NCI-H526 (cell line): Measurements from ENCODE around the gene CUX1.
"Not testable (repeated sequence)": the region's sequence is repeated elsewhere in the genome, so short reads cannot be mapped to it uniquely, and the experiment has no call there.

Source experiments
- DNase-seq, 2 experiments: peaks; one replicate each; lab custom pipeline; 2025; lab: John Stamatoyannopoulos, UW

Gene CUX1

GRCh38 chr7:101985057-101985902, 167.9 kb downstream of the CUX1 start:
- no peak for DNase-seq

DNA sequence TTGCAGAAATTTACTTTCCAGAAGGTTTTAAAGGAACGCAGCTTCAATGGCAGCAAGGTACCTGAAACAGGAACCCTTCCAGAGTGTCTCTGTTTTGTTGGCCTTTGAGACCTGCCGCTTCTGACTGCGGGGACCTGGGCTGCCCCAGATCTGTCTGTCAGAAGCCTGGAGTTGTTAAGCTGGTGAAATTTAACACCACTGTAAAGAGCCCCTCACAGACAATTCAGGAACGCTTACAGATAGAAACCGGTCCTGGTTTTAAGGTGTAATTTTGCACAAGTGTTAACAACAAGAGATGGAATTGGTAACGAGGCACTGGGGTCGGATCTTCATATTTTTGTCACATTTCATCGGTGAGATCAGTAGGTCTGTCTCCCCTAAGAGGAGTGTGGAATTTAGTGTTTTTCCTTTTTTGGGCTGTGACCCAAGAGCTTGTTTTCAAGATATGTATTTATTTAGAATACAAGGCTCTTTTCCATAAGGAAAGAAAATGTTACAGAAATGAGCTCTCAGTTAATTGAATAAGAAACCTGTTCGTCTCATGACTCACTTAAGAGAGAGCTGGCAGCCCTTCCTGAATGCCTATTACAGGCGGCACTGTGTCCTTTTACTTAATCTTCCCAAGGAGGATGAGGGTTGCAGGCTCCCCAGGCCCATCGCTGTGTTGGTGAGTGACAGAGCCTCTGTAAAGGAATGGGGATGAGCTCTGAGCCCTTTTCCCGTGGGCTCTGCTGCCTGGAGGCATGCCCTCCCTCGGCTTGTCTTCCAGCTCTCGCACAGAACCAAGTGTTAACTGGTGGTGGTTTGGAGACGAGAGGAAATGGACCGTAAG, 168.7 kb downstream of the CUX1 start:
- DNase-seq = no peak

DNA sequence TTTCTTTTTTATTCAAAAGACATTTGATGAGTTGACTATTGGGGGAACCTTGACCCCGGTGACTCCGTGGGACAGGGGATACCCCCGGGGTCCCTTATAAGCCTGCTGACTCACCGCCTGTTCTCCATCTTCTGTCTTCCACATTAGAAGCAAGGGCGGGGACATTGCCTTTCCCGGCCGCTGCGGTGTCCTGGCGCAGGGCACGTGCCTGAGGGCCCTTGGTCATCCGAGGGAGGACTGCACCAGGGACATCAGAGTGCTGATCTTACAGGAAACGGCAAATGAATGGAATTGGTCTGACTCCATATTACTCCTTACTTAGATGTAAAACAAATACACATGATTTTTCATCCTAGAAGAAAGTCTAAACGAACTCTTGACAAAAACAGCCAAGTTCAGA, 170.1 kb downstream of the CUX1 start:
- DNase-seq = no peak

GRCh38 chr7:101988060-101988459, 170.6 kb downstream of the CUX1 start:
- not testable (repeated sequence) for DNase-seq

GRCh38 chr7:101988513-101988912, 171.1 kb downstream of the CUX1 start:
- DNase-seq = no peak

- no peak for DNase-seq
Measured at GRCh38 chr7:101989101-101989500, 171.7 kb downstream of the CUX1 start.

- DNase-seq = no peak
Measured at GRCh38 chr7:101990811-101991418, 173.5 kb downstream of the CUX1 start.

DNA sequence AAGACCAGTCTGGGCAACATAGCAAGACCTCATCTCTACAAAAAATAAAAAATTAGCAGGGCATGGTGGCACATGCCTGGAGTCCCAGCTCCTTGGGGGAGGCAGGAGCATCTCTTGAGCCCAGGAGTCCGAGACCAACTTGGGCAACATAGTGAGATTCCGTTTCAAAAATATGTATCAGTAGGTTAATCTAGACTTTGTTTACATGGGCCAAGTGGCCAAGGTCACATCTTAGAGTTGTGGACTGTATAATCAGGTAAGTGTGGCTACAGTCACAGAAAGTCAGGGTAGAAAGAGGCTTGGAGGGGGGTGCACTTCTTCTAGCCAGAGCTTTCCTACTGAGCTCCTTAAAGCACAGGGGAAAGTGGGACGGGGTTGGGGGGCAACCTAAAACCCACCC, 174.4 kb downstream of the CUX1 start:
- DNase-seq = no peak

GRCh38 chr7:101993311-101993710, 175.9 kb downstream of the CUX1 start:
- DNase-seq = no peak

- no peak for DNase-seq
Measured at GRCh38 chr7:101995121-101995520, 177.7 kb downstream of the CUX1 start.

- DNase-seq = peak in 1 of 2 experiments; percentile 20
Measured at GRCh38 chr7:101996131-101996691, 178.8 kb downstream of the CUX1 start.

DNA sequence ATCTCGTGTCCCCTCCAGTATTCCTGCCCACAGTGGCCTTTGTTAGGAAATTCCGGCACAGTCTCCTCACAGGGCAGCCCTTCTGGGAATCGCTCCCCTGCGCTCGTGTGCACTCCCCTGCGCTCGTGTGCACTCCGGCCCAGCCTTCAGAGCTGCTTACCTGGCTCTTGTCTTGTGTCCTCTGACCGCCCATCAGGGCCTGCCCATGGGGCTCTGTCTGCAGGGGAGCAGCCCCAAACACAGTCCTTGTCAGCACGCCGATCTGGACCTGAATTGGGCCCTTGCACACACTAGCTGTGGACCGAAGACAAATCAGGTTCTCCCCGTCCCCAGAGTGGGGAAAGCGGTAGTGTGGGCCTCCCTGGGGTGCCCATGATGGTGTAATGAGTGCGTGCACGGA, 179.4 kb downstream of the CUX1 start:
- DNase-seq = no peak

- DNase-seq = no peak
Measured at GRCh38 chr7:101998029-101998905, 180.8 kb downstream of the CUX1 start.

DNA sequence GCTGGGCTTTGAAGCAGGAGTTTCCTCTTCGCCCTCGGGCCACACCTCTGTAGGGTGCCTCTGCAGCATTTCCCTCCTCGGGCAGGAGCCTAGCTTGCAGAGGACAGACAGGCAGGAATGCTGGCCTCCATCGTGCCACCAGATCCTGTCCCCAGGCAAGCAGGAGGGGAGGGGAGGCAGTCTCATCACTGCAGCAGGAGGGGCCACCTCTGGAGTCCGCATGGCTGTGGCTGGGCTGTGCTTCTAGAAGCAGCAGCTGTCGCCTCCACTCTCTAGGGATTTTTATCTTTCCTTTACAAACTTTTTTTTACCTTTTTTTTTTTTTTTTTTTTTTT, 181.4 kb downstream of the CUX1 start:
- no peak for DNase-seq

DNA sequence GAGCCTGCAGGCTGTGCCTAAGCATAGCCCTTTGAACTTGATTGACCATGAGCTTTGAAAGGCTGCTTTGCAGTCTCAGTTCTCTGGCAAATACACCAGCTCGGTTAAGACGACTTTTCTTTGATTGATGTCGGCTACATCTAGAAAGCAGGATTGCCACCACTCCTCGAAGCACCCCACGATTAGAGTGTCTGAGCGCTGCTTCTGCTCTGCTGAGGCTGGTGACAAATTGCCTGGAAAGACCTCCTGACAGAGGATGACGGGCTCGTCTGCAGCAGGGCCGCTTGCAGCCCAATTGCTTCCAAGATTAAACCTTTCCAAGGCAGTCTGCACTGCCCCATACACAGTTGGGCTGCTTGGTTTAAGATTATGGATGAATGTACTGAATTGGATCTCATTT, 182.0 kb downstream of the CUX1 start:
- DNase-seq = no peak

- no peak for DNase-seq
Measured at GRCh38 chr7:102000123-102000522, 182.7 kb downstream of the CUX1 start.

- DNase-seq = no peak
Measured at GRCh38 chr7:102004229-102004628, 186.8 kb downstream of the CUX1 start.

- DNase-seq = no peak
Measured at GRCh38 chr7:102004848-102005247, 187.4 kb downstream of the CUX1 start.

DNA sequence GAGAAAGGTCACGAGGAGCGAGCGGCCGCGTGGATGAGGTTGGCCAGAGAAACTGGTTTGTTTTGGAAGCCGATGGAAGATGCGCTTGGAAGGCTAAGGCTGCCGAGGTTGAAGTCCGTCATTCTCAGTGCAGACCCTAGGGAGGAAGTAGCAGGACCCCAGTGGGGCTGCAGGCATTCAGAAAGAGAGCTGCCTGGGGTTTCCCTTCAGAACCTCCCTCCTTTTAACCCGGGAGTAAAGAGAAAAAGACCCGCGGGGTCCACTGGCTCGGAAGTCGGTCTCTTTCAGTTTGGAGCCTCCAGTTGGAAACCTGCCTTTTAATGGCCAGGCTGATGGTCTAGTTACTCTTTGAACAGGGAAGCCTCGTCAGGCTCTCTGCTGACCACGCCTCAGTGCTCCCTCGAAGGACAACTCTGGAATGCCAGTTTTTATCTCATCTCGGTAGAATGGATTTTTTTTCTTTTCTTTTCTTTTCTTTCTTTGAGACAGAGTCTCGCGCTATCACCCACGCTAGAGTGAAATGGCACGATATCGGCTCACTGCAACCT, 188.6 kb downstream of the CUX1 start:
- no peak for DNase-seq

GRCh38 chr7:102006695-102007094, 189.3 kb downstream of the CUX1 start:
- DNase-seq = no peak
